Stomach (tissue), 19 donors: ENCODE data around the gene ARPC5L. TPM values are rescaled to one million over a fixed set of nuclear protein-coding genes. Genes with fewer than 3 reads are reported as not detected.

ENCODE experiments used
- DNase-seq, 2 donors: peaks; one replicate each; pipeline versions ENCODE4 v3.0.0 to v3.0.0-alpha.2; 2013 to 2019
- H3K27ac ChIP-seq, 5 donors: fragments of 200-600 bp in 4 of 5; sonication (generic) in 4 of 5; one replicate each; pipeline ENCODE4 v1.5.1; 2013 to 2019; ENCODE audit warnings: mild to moderate bottlenecking in 1 of 5, moderate library complexity in 1 of 5
- H3K27me3 ChIP-seq, 3 donors: fragments of 200-600 bp; sonication (generic); one replicate each; pipeline ENCODE4 v1.5.1; 2017 to 2019; ENCODE audit warnings: mixed run types in 1 of 3
- H3K36me3 ChIP-seq, 4 donors: fragments of 200-600 bp; sonication (generic); 1 replicate in 3 of 4; 2 replicates in 1 of 4; pipeline ENCODE4 v1.5.1; 2016 to 2019
- H3K4me1 ChIP-seq, 4 donors: fragments of 200-600 bp; sonication (generic); one replicate each; pipeline ENCODE4 v1.5.1; 2016 to 2019
- H3K4me3 ChIP-seq, 4 donors: fragments of 200-600 bp; sonication (generic) in 3 of 4; one replicate each; pipeline ENCODE4 v1.5.1; 2016 to 2019; ENCODE audit warnings: mild to moderate bottlenecking in 1 of 4
- H3K9me3 ChIP-seq, 4 donors: fragments of 200-600 bp; sonication (generic); one replicate each; pipeline ENCODE4 v1.5.1; 2016 to 2019
- EP300 ChIP-seq: sonication (generic); formaldehyde crosslinking; IDR thresholded peaks from one replicate; pipeline ENCODE4 v1.6.1; 2017; ENCODE audit warnings: antibody characterized with exemption
- POLR2A ChIP-seq, 4 donors: fragments of 450-650 bp; IDR thresholded peaks; one replicate each; pipeline ENCODE4 v1.6.1; 2016; ENCODE audit warnings: antibody characterized with exemption in 4 of 4, control low read depth in 2 of 4, mild to moderate bottlenecking in 1 of 4, moderate library complexity in 1 of 4
- POLR2AphosphoS5 ChIP-seq, 3 donors: sonication (generic); formaldehyde crosslinking; IDR thresholded peaks; one replicate each; pipeline ENCODE4 v1.6.1; 2016; ENCODE audit warnings: antibody characterized with exemption in 3 of 3
- WGBS, 5 donors: extraction: QIAGEN DNeasy Blood & Tissue Kit in 3 of 5; methylation state at CpG; one replicate each; pipeline versions ENCODE4 v1.1.5 to v1.1.7; 2013 to 2018; 5-methylcytosine and 5-hydroxymethylcytosine counted together
- intact Hi-C: fragments of 100-400 bp; cut with DNase I; formaldehyde crosslinking; loops from one replicate; pipeline ENCODE4 v1.15.1; 2023; ENCODE audit warnings: low total_unique reads
- long read RNA-seq, 10 donors: transcript quantifications; one replicate each; lab custom pipeline, GENCODE V29; 2026
- polyA plus RNA-seq, 3 donors: library from polyadenylated mRNA; stranded (reverse); fragments of 200-250 nt; gene quantifications; one replicate each; pipeline ENCODE4 v1.2.3, GENCODE V29; 2013
- total RNA-seq, 5 donors: library from RNA; depleted of rRNA; stranded (reverse); fragments of >200 nt; gene quantifications; one replicate each; pipeline versions ENCODE4 v1.1.0 to v1.2.3, GENCODE V29; 2014 to 2016
- TF ChIP-seq, protein P1 (sequence below), 7 experiments: fragments of 450-650 bp in 4 of 7; fragments of 200-600 bp in 3 of 7; sonication (generic) in 3 of 7; IDR thresholded peaks; one replicate each; pipeline ENCODE4 v1.5.1; 2016 to 2019; ENCODE audit warnings: antibody characterized with exemption in 7 of 7, control low read depth in 2 of 7, mild to moderate bottlenecking in 1 of 7
- donor health status: healthy with polysubstance abuse.
- donor health status: Bipolar disorder and iron deficiency.
- donor health status: healthy.

The ARPC5L gene
- total RNA-seq (10 to 100 TPM in 4 of 5 donors, not detected in 1; 20.4 to 71.0 (median 29.3) TPM), polyA plus RNA-seq (10 to 100 TPM; 43.6 to 55.3 (median 49.6) TPM)
- long read RNA-seq, donor 1, transcript ARPC5L-201 (4 exons, 1,325 nt): major isoform, 8 of 8 reads
- long read RNA-seq, donor 1, partial matches to known transcripts: 0 of 8 reads
- long read RNA-seq, donor 1, other reads (novel, unspliced or antisense): 0 of 8 reads
- long read RNA-seq, donor 2, transcript ARPC5L-201 (4 exons, 1,325 nt): major isoform, 16 of 16 reads
- long read RNA-seq, donor 2, partial matches to known transcripts: 0 of 16 reads
- long read RNA-seq, donor 2, other reads (novel, unspliced or antisense): 0 of 16 reads
- long read RNA-seq, donor 3, transcript ARPC5L-201 (4 exons, 1,325 nt): major isoform, 15 of 22 reads
- long read RNA-seq, donor 3, partial matches to known transcripts: 6 of 22 reads
- long read RNA-seq, donor 3, other reads (novel, unspliced or antisense): 0 of 22 reads
- long read RNA-seq, donor 4, partial matches to known transcripts: 0 of 3 reads
- long read RNA-seq, donor 4, other reads (novel, unspliced or antisense): 0 of 3 reads
- long read RNA-seq, donor 5, transcript ARPC5L-201 (4 exons, 1,325 nt): major isoform, 19 of 19 reads
- long read RNA-seq, donor 5, partial matches to known transcripts: 0 of 19 reads
- long read RNA-seq, donor 5, other reads (novel, unspliced or antisense): 0 of 19 reads
- long read RNA-seq, donor 6, transcript ARPC5L-201 (4 exons, 1,325 nt): major isoform, 44 of 46 reads
- long read RNA-seq, donor 6, partial matches to known transcripts: 0 of 46 reads
- long read RNA-seq, donor 6, other reads (novel, unspliced or antisense): 0 of 46 reads
- long read RNA-seq, donor 7, transcript ARPC5L-201 (4 exons, 1,325 nt): major isoform, 31 of 32 reads
- long read RNA-seq, donor 7, partial matches to known transcripts: 0 of 32 reads
- long read RNA-seq, donor 7, other reads (novel, unspliced or antisense): 0 of 32 reads
- long read RNA-seq, donor 8, transcript ARPC5L-201 (4 exons, 1,325 nt): major isoform, 19 of 21 reads
- long read RNA-seq, donor 8, partial matches to known transcripts: 0 of 21 reads
- long read RNA-seq, donor 8, other reads (novel, unspliced or antisense): 0 of 21 reads
- long read RNA-seq, donor 9, transcript ARPC5L-201 (4 exons, 1,325 nt): major isoform, 20 of 20 reads
- long read RNA-seq, donor 9, partial matches to known transcripts: 0 of 20 reads
- long read RNA-seq, donor 9, other reads (novel, unspliced or antisense): 0 of 20 reads
- long read RNA-seq, donor 10, transcript ARPC5L-201 (4 exons, 1,325 nt): major isoform, 6 of 14 reads
- long read RNA-seq, donor 10, partial matches to known transcripts: 8 of 14 reads
- long read RNA-seq, donor 10, other reads (novel, unspliced or antisense): 0 of 14 reads

DNA sequence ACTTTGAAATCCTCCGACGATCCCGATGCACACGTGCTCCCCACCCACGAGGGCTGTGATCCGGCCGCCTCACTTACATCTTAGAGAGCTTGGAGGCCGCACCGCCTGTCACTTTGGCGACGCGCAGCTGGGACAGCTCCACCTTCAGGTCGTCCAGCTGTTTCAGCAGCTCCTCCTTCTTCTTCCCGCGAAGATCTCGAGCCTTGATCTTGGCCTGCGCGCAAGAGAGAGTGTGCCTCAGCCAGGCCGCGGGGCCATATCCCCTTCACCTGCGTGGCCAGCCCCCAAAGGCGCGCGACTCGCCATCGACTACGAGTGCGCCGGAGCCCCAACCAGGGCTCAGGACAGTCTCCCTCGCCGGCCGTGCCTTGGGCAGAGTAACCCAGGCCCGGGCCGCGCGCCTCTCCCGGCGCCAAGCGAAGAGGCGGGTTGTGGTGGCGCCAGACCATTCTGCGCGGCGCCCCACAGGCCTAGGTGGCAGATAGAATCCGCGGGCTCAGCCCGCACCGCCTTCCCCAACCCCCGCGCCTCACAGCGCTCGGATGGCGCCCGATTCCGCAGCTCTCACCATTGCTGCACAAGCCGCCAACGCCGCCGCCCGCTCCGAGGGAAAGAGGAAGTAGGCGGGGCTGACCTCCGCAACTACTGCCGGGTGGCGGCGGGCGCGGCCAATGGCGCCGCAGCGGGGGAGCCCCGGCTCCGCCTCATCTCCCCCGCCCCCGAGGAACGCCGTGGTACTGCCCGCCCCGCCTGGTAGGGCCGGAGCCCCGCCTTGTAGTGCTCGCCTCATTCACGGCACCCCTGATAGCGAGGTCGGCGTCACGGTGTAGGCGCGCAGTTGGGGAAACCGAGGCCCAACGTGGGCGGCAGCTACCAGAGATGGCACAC is at the start of gene ARPC5L, which contains the start of gene RPL35:
TSS of gene ARPC5L (plus strand) at position 789 of the 888 bp plus-strand sequence. CDS start 7,161 bp downstream, outside the sequence.
TSS of gene RPL35 (minus strand) at position 616 of the 888 bp plus-strand sequence. CDS start at position 571, 45 bp downstream.
- H3K4me3 ChIP-seq: peak within 1 kb of the TSS; percentile 89 to 97 (median 94)
- TF ChIP-seq, protein P1, sequence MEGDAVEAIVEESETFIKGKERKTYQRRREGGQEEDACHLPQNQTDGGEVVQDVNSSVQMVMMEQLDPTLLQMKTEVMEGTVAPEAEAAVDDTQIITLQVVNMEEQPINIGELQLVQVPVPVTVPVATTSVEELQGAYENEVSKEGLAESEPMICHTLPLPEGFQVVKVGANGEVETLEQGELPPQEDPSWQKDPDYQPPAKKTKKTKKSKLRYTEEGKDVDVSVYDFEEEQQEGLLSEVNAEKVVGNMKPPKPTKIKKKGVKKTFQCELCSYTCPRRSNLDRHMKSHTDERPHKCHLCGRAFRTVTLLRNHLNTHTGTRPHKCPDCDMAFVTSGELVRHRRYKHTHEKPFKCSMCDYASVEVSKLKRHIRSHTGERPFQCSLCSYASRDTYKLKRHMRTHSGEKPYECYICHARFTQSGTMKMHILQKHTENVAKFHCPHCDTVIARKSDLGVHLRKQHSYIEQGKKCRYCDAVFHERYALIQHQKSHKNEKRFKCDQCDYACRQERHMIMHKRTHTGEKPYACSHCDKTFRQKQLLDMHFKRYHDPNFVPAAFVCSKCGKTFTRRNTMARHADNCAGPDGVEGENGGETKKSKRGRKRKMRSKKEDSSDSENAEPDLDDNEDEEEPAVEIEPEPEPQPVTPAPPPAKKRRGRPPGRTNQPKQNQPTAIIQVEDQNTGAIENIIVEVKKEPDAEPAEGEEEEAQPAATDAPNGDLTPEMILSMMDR (IDR thresholded peaks at IDR 0.05): no peak
- TF ChIP-seq POLR2A (IDR thresholded peaks at IDR 0.05) (peak in 1 of 4 donors; percentile 24), POLR2AphosphoS5 (IDR thresholded peaks at IDR 0.05) (peak; percentile 88 to 97 (median 91)), EP300 (no peak)
- H3K36me3 ChIP-seq: peaks cover 38 to 44% (median 43%) of the 10 kb centered on the region in 4 donors
- WGBS, 5 donors: 0 to 1% (median 0%) methylated on average over 42 to 92 of the region's 92 CpGs
- H3K9me3 ChIP-seq: no peaks in the 10 kb centered on the region
- H3K27ac ChIP-seq: peak within 1 kb of the TSS; percentile 81 to 96 (median 94)
- peak; percentile 96 to 98 for DNase-seq
- intact Hi-C loops: no loop called here
- no peaks in the 10 kb centered on the region for H3K27me3 ChIP-seq
- peaks cover 29 to 54% (median 50%) of the 10 kb centered on the region in 4 donors for H3K4me1 ChIP-seq

GRCh38 chr9:124812441-124812876 is 49.5 kb upstream of the ARPC5L start:
- Histone ChIP-seq H3K9me3 (no peaks in the 10 kb centered on the region), H3K4me1 (peaks cover 0 to 18% (median 5%) of the 10 kb centered on the region in 4 donors), H3K27ac (peak overlapping the region in 3 of 5 donors; percentile 43 to 66 (median 61)), H3K4me3 (no peak overlapping the region), H3K27me3 (no peaks in the 10 kb centered on the region), H3K36me3 (peaks cover 0 to 8% (median 0%) of the 10 kb centered on the region in 4 donors)
- TF ChIP-seq POLR2AphosphoS5 (IDR thresholded peaks at IDR 0.05) (no peak), POLR2A (IDR thresholded peaks at IDR 0.05) (no peak), EP300 (no peak)
- TF ChIP-seq, protein P1 (IDR thresholded peaks at IDR 0.05): no peak
- intact Hi-C loops: no loop called here
- WGBS, 5 donors: 60 to 76% (median 73%) methylated on average over 6 of the region's 6 CpGs
- DNase-seq: peak in 1 of 2 donors; percentile 86

GRCh38 chr9:124813041-124813440 is 48.9 kb upstream of the ARPC5L start:
- WGBS, 5 donors: 82 to 94% (median 93%) methylated on average over 7 of the region's 7 CpGs
- DNase-seq: no peak
- H3K4me3 ChIP-seq: no peak overlapping the region
- no peaks in the 10 kb centered on the region for H3K9me3 ChIP-seq
- peaks cover 0 to 18% (median 5%) of the 10 kb centered on the region in 4 donors for H3K4me1 ChIP-seq
- peaks cover 0 to 8% (median 0%) of the 10 kb centered on the region in 4 donors for H3K36me3 ChIP-seq
- H3K27ac ChIP-seq: peak overlapping the region in 1 of 5 donors; percentile 66
- H3K27me3 ChIP-seq: no peaks in the 10 kb centered on the region
- intact Hi-C loops: no loop called here
- no peak for TF ChIP-seq EP300
- no peak for TF ChIP-seq POLR2AphosphoS5 (IDR thresholded peaks at IDR 0.05)
- TF ChIP-seq, protein P1 (IDR thresholded peaks at IDR 0.05): no peak
- TF ChIP-seq POLR2A (IDR thresholded peaks at IDR 0.05): no peak
